WTC11 (cell line): ENCODE results near the gene PSMD5. TPM values are rescaled to one million over a fixed set of nuclear protein-coding genes. Genes with fewer than 3 reads are reported as not detected.

ENCODE experiments used
- ATAC-seq: fragments of 200-7000 bp; cut with Tn5 transposase; 2 replicates; pipeline ENCODE4 v1.10.0; 2021; ENCODE audit warnings: mild to moderate bottlenecking, moderate library complexity
- CTCF ChIA-PET: fragments of 300-600 bp; sonication (Branson Sonifier 250); formaldehyde crosslinking; loops from one replicate; lab custom pipeline; 2021; ENCODE audit warnings: antibody characterized with exemption; lab: Charles Lee
- POLR2A ChIA-PET: fragments of 350-600 bp; sonication (Branson Sonifier 250); formaldehyde crosslinking; loops from one replicate; lab custom pipeline; 2021; ENCODE audit warnings: antibody characterized with exemption; lab: Charles Lee
- DNase-seq: peaks from one replicate; pipeline ENCODE4 v3.0.0; 2021; ENCODE audit warnings: low spot score
- H3K27ac Mint-ChIP-seq: 2 replicates; pipeline ENCODE4 v1.8.0; 2021; ENCODE audit warnings: mixed read lengths
- H3K27me3 Mint-ChIP-seq: 2 replicates; pipeline ENCODE4 v1.8.0; 2021; ENCODE audit warnings: low read depth, mild to moderate bottlenecking, moderate library complexity, mixed read lengths
- H3K36me3 Mint-ChIP-seq: 2 replicates; pipeline ENCODE4 v1.8.0; 2021; ENCODE audit warnings: mixed read lengths
- H3K4me1 Mint-ChIP-seq: 2 replicates; pipeline ENCODE4 v1.8.0; 2022; ENCODE audit warnings: mixed read lengths
- H3K4me3 Mint-ChIP-seq: 2 replicates; pipeline ENCODE4 v1.8.0; 2021; ENCODE audit warnings: mild to moderate bottlenecking, moderate library complexity, mixed read lengths
- H3K9me3 Mint-ChIP-seq: 2 replicates; pipeline ENCODE4 v1.8.0; 2021; ENCODE audit warnings: mixed read lengths
- AFF4 ChIP-seq: sonication (generic); formaldehyde crosslinking; IDR thresholded peaks from 2 replicates; pipeline ENCODE4 v1.8.1; 2023; ENCODE audit warnings: mild to moderate bottlenecking, missing genetic modification reagents, borderline replicate concordance
- ARID4B ChIP-seq: sonication (generic); formaldehyde crosslinking; IDR thresholded peaks from 2 replicates; pipeline ENCODE4 v1.8.0; 2023; ENCODE audit warnings: missing genetic modification reagents, mild to moderate bottlenecking, borderline replicate concordance
- CTCF ChIP-seq: fragments of 200-600 bp; IDR thresholded peaks from 2 replicates; pipeline ENCODE4 v1.8.0; 2022; ENCODE audit warnings: antibody characterized with exemption
- ETV6 ChIP-seq: sonication (generic); formaldehyde crosslinking; IDR thresholded peaks from 2 replicates; pipeline ENCODE4 v1.8.1; 2022; ENCODE audit warnings: mild to moderate bottlenecking, missing genetic modification reagents
- FOXP1 ChIP-seq: sonication (generic); formaldehyde crosslinking; IDR thresholded peaks from 2 replicates; pipeline ENCODE4 v1.8.0; 2022; ENCODE audit warnings: missing genetic modification reagents, mild to moderate bottlenecking, moderate library complexity, borderline replicate concordance
- GABPB1 ChIP-seq: sonication (generic); formaldehyde crosslinking; IDR thresholded peaks from 2 replicates; pipeline ENCODE4 v1.8.1; 2023; ENCODE audit warnings: mild to moderate bottlenecking, missing genetic modification reagents
- IRF1 ChIP-seq: sonication (generic); formaldehyde crosslinking; IDR thresholded peaks from 2 replicates; pipeline ENCODE4 v1.8.0; 2023; ENCODE audit warnings: missing genetic modification reagents
- MAX ChIP-seq: sonication (generic); formaldehyde crosslinking; IDR thresholded peaks from 2 replicates; pipeline ENCODE4 v1.8.0; 2022; ENCODE audit warnings: mild to moderate bottlenecking, missing genetic modification reagents
- NFATC4 ChIP-seq: fragments of 250-450 bp; sonication (Bioruptor Pico); IDR thresholded peaks from 2 replicates; pipeline ENCODE4 v1.9.0; 2021; ENCODE audit warnings: mild to moderate bottlenecking
- NFE2L1 ChIP-seq: sonication (generic); formaldehyde crosslinking; IDR thresholded peaks from 2 replicates; pipeline ENCODE4 v1.8.1; 2023; ENCODE audit warnings: missing genetic modification reagents
- NR2C2 ChIP-seq: sonication (generic); formaldehyde crosslinking; IDR thresholded peaks from 2 replicates; pipeline ENCODE4 v1.8.0; 2022; ENCODE audit warnings: mild to moderate bottlenecking, missing genetic modification reagents
- PRRX2 ChIP-seq: fragments of 250-450 bp; sonication (Bioruptor Pico); IDR thresholded peaks from 2 replicates; pipeline ENCODE4 v1.8.0; 2021; ENCODE audit warnings: mild to moderate bottlenecking
- RELA ChIP-seq: sonication (generic); formaldehyde crosslinking; IDR thresholded peaks from 2 replicates; pipeline ENCODE4 v1.8.1; 2022; ENCODE audit warnings: missing genetic modification reagents, mild to moderate bottlenecking, borderline replicate concordance
- SMAD4 ChIP-seq: sonication (generic); formaldehyde crosslinking; IDR thresholded peaks from 2 replicates; pipeline ENCODE4 v1.8.0; 2022; ENCODE audit warnings: mild to moderate bottlenecking, missing genetic modification reagents
- SP1 ChIP-seq: sonication (generic); formaldehyde crosslinking; conservative IDR thresholded peaks from 2 replicates; pipeline ENCODE4 v1.8.1; 2022; ENCODE audit warnings: missing genetic modification reagents
- TEAD1 ChIP-seq: sonication (generic); formaldehyde crosslinking; IDR thresholded peaks from 2 replicates; pipeline ENCODE4 v1.8.0; 2022; ENCODE audit warnings: mild to moderate bottlenecking, missing genetic modification reagents
- ZNF121 ChIP-seq: sonication (generic); formaldehyde crosslinking; IDR thresholded peaks from 2 replicates; pipeline ENCODE4 v1.8.0; 2023; ENCODE audit warnings: missing genetic modification reagents
- ZNF232 ChIP-seq: sonication (generic); formaldehyde crosslinking; IDR thresholded peaks from 2 replicates; pipeline ENCODE4 v1.8.0; 2022; ENCODE audit warnings: mild to moderate bottlenecking, missing genetic modification reagents
- ZNF263 ChIP-seq: sonication (generic); formaldehyde crosslinking; IDR thresholded peaks from 2 replicates; pipeline ENCODE4 v1.8.1; 2022; ENCODE audit warnings: low read depth, mild to moderate bottlenecking, moderate library complexity, missing genetic modification reagents
- ZNF423 ChIP-seq: fragments of 250-450 bp; sonication (Bioruptor Pico); IDR thresholded peaks from 2 replicates; pipeline ENCODE4 v2.1.2; 2022; ENCODE audit warnings: mild to moderate bottlenecking, moderate library complexity
- total RNA-seq: library from RNA; stranded (reverse); gene quantifications from 3 replicates; pipeline ENCODE4 v1.2.3, GENCODE V29; 2021

Gene PSMD5
- total RNA-seq, 1 experiment from 2014 or later, result 61.1 TPM

DNA sequence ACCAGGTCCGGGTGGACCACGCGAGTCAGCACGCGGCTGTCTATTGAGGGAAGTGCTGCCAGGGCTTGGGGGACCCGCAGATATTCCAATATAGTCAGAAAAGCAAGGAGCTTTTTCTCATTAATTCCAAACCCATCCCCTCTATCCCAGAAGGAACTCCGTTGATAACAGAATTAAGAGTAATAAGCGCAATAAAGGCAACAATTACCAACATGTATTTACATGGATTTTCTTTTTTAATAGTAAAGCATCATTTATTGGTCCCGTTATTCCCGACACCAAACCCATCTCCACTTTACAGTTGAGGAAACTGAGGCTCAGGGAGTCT, 26.6 kb upstream of the PSMD5 start:
- ATAC-seq (no peak), DNase-seq (no peak)
- ChIA-PET CTCF (interaction anchor here (0.6 to 2.2 kb wide), 8 partner anchors 14 to 112 kb away, joined by 3 to 11 read pairs (median 6); no protein-coding TSS in a partner anchor), POLR2A (no interaction called here)
- H3K4me1 Mint-ChIP-seq, result peaks cover 38% of the 10 kb centered on the region
- H3K27me3 Mint-ChIP-seq, result no peaks in the 10 kb centered on the region
- peak overlapping the region; percentile 81 for H3K4me3 Mint-ChIP-seq
- no peaks in the 10 kb centered on the region for H3K9me3 Mint-ChIP-seq
- peaks cover 11% of the 10 kb centered on the region for H3K36me3 Mint-ChIP-seq
- peak overlapping the region; percentile 76; the same call in 1 of the 2 replicates for H3K27ac Mint-ChIP-seq
- TF ChIP-seq CTCF (no peak), FOXP1 (CRISPR knock-in tag) (0 out of 2 replicates have a peak, but pooled peaks have one; percentile 49)

DNA sequence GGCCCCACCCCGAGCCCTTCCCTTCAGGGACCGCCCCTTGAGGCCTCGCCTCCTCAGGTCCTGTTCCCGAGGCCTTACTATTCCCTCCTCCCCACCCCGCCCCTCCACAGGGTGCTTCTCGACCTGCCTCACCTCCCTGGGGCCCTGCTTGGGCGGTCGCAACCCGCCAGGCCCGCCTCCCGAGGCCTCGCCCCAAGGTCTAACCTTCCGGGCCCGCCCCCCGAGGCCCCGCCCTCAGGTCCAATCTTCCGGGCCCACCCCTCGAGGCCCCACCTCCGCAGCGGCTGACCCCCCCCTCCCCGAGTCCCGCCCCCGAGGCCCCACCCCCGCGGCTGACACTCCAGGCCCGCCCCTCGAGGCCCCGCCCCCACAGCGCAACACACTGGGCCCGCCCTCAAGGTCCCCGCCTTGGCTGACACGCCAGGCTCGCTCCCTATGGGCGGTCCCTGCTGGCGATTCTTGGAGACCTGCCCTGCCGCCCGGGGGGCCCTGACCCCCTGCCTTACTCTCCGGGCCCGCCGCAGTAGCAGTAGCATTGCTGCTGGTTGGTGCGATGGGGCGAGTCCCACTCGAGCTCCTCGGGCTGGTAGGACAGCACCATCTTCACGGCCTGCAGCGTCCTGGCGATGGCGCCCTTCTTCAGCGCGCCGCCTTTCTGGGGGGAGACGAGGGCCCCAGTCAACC, 26.1 kb upstream of the PSMD5 start:
- ChIA-PET POLR2A (interaction anchor here (0.9 to 1.0 kb wide), 2 partner anchors 9 to 60 kb away, joined by 3 to 4 read pairs; partner anchors contain the start of gene PHF19), CTCF (interaction anchor here (0.6 to 2.2 kb wide), 11 partner anchors 13 to 253 kb away, joined by 3 to 11 read pairs (median 5); no protein-coding TSS in a partner anchor)
- H3K9me3 Mint-ChIP-seq, result no peaks in the 10 kb centered on the region
- peaks cover 33% of the 10 kb centered on the region for H3K4me1 Mint-ChIP-seq
- H3K4me3 Mint-ChIP-seq, result peak overlapping the region; percentile 81
- peak; percentile 98 for DNase-seq
- TF ChIP-seq GABPB1 (CRISPR knock-in tag) (no peak), TEAD1 (0 out of 2 replicates have a peak, but pooled peaks have one; percentile 32), PRRX2 (0 out of 2 replicates have a peak, but pooled peaks have one; percentile 40), NR2C2 (no peak), RELA (CRISPR knock-in tag) (peak; percentile 54; the same call in 1 of the 2 replicates), ETV6 (peak; percentile 43; the same call in 1 of the 2 replicates), ARID4B (CRISPR knock-in tag) (peak; percentile 73; the same call in 1 of the 2 replicates), ZNF121 (CRISPR knock-in tag) (peak; percentile 96), NFE2L1 (CRISPR knock-in tag) (0 out of 2 replicates have a peak, but pooled peaks have one; percentile 19), ZNF232 (CRISPR knock-in tag) (0 out of 2 replicates have a peak, but pooled peaks have one; percentile 53), MAX (CRISPR knock-in tag) (peak; percentile 90), SMAD4 (CRISPR knock-in tag) (peak; percentile 30; the same call in 1 of the 2 replicates), ZNF263 (CRISPR knock-in tag) (no peak), AFF4 (no peak), IRF1 (CRISPR knock-in tag) (0 out of 2 replicates have a peak, but pooled peaks have one; percentile 74), NFATC4 (CRISPR knock-in tag) (no peak), SP1 (CRISPR knock-in tag) (peak; percentile 61), ZNF423 (CRISPR knock-in tag) (peak; percentile 89)
- TF ChIP-seq, all 79 proteins: peak for 13
- peak; percentile 90 for ATAC-seq
- H3K36me3 Mint-ChIP-seq, result peaks cover 11% of the 10 kb centered on the region
- no peaks in the 10 kb centered on the region for H3K27me3 Mint-ChIP-seq
- H3K27ac Mint-ChIP-seq, result peak overlapping the region; percentile 76
